Measurements from ENCODE around the gene VASP. TPM values are rescaled to one million over a fixed set of nuclear protein-coding genes. Genes with fewer than 3 reads are reported as not detected.

The VASP gene
- total RNA-seq, 1 experiment from 2014 or later, result 144 TPM

GRCh38 chr19:45467115-45467455, 40.2 kb upstream of the VASP start (continued):
- TF ChIP-seq STAT6 (CRISPR knock-in tag; conservative IDR thresholded peaks at IDR 0.05; ENCODE audit: low read depth) (no peak), TCF7 (CRISPR knock-in tag; IDR thresholded peaks at IDR 0.05; ENCODE audit: low read depth) (no peak), ERG (CRISPR knock-in tag; IDR thresholded peaks at IDR 0.05) (no peak), ETV6 (CRISPR knock-in tag; IDR thresholded peaks at IDR 0.05) (no peak), FOXJ3 (CRISPR knock-in tag; IDR thresholded peaks at IDR 0.05; ENCODE audit: borderline replicate concordance) (no peak), RELA (CRISPR knock-in tag; IDR thresholded peaks at IDR 0.05; ENCODE audit: borderline replicate concordance) (no peak)

- peak within 1 kb of the TSS; percentile 87 for H3K4me3 Mint-ChIP-seq
- TF ChIP-seq AR (CRISPR knock-in tag; IDR thresholded peaks at IDR 0.05), result no peak
- TF ChIP-seq MLX (CRISPR knock-in tag; IDR thresholded peaks at IDR 0.05), result no peak
- TF ChIP-seq CREM (CRISPR knock-in tag; IDR thresholded peaks at IDR 0.05), result peak; percentile 91
- no peak for TF ChIP-seq USF1 (CRISPR knock-in tag; IDR thresholded peaks at IDR 0.05)
- no peak for TF ChIP-seq FOXJ3 (CRISPR knock-in tag; IDR thresholded peaks at IDR 0.05; ENCODE audit: borderline replicate concordance)
- no peak for TF ChIP-seq FOXP1 (CRISPR knock-in tag; IDR thresholded peaks at IDR 0.05; ENCODE audit: borderline replicate concordance)
- TF ChIP-seq ZSCAN18 (CRISPR knock-in tag; IDR thresholded peaks at IDR 0.05), result no peak
- TF ChIP-seq FOXK1 (CRISPR knock-in tag; IDR thresholded peaks at IDR 0.05), result peak; percentile 67; the same call in 1 of the 2 replicates
- TF ChIP-seq NFYB (CRISPR knock-in tag; conservative IDR thresholded peaks at IDR 0.05; ENCODE audit: low read depth), result no peak
- TF ChIP-seq SP1 (CRISPR knock-in tag; conservative IDR thresholded peaks at IDR 0.05), result peak; percentile 82
- TF ChIP-seq PRDM15 (CRISPR knock-in tag; IDR thresholded peaks at IDR 0.05), result no peak
- TF ChIP-seq MYBL2 (CRISPR knock-in tag; IDR thresholded peaks at IDR 0.05), result no peak
- no peak for TF ChIP-seq MAX (CRISPR knock-in tag; IDR thresholded peaks at IDR 0.05)
- H3K27me3 Mint-ChIP-seq (ENCODE audit: low read depth), result peaks cover 74% of the 10 kb centered on the region
- peak within 1 kb of the TSS; percentile 84 for H3K27ac Mint-ChIP-seq
- H3K36me3 Mint-ChIP-seq, result no peaks in the 10 kb centered on the region
- H3K9me3 Mint-ChIP-seq, result no peaks in the 10 kb centered on the region
- POLR2A ChIA-PET, result interaction anchor here (0.7 to 2.6 kb wide), 7 partner anchors 11 to 225 kb away, joined by 3 to 12 read pairs (median 4); partner anchors contain the start of genes PPP1R13L, QPCTL and RTN2
- CTCF ChIA-PET, result interaction anchor here (0.9 to 5.0 kb wide), 20 partner anchors 8 to 303 kb away, joined by 3 to 105 read pairs (median 4); partner anchors contain the start of genes PPP1R13L and VASP
- H3K4me1 Mint-ChIP-seq, result peaks cover 19% of the 10 kb centered on the region
- DNase-seq (ENCODE audit: low spot score) (peak; percentile 93), ATAC-seq (peak; percentile 1; the same call in 1 of the 2 replicates)
Observed at GRCh38 chr19:45467456-45468158, 39.7 kb upstream of the VASP start, which contains the start of gene FOSB. Gene FOSB, plus strand, starts transcription at chr19:45467996. Its CDS starts 591 bp downstream, at chr19:45468587.

All from WTC11 (cell line).